MCF 10A (cell line): ENCODE measurements around the gene PARP9. TPM values are rescaled to one million over a fixed set of nuclear protein-coding genes. Genes with fewer than 3 reads are reported as not detected.

ENCODE experiments used
- BruUV-seq: library from RNA; stranded (reverse); fragments of 400-500 nt; replicated peaks from 2 replicates; lab custom pipeline; 2021; lab: Mats Ljungman, UMichigan
- CTCF ChIA-PET: fragments of 300-600 bp; sonication (Branson Sonifier 250); formaldehyde crosslinking; extraction: SDS; loops from one replicate; lab custom pipeline; 2021; ENCODE audit warnings: antibody characterized with exemption, inconsistent platforms; lab: Yijun Ruan, JAX
- POLR2A ChIA-PET: fragments of 300-600, 350-650 bp; sonication (Branson Sonifier 250); formaldehyde crosslinking; extraction: SDS; loops from one replicate; lab custom pipeline; 2020; ENCODE audit warnings: antibody characterized with exemption, inconsistent platforms; lab: Yijun Ruan, JAX
- DNase-seq: peaks from one replicate; pipeline ENCODE4 v3.0.0-alpha.2; 2018; ENCODE audit not compliant: unreplicated experiment
- H3K27ac Mint-ChIP-seq: one replicate; pipeline ENCODE4 v1.8.0; 2022; ENCODE audit warnings: mild to moderate bottlenecking, low read depth, mixed read lengths; ENCODE audit not compliant: unreplicated experiment
- H3K27me3 Mint-ChIP-seq: one replicate; pipeline ENCODE4 v1.8.0; 2022; ENCODE audit warnings: mixed read lengths; ENCODE audit not compliant: insufficient read depth, unreplicated experiment
- H3K36me3 Mint-ChIP-seq: one replicate; pipeline ENCODE4 v1.8.0; 2022; ENCODE audit warnings: mild to moderate bottlenecking, moderate library complexity, mixed read lengths; ENCODE audit not compliant: insufficient read depth, unreplicated experiment
- H3K4me1 Mint-ChIP-seq: one replicate; pipeline ENCODE4 v1.8.0; 2022; ENCODE audit warnings: mixed read lengths; ENCODE audit not compliant: insufficient read depth, unreplicated experiment
- H3K4me3 Mint-ChIP-seq: one replicate; pipeline ENCODE4 v1.8.0; 2022; ENCODE audit warnings: mild to moderate bottlenecking, moderate library complexity, mixed read lengths; ENCODE audit not compliant: unreplicated experiment
- H3K9me3 Mint-ChIP-seq: one replicate; pipeline ENCODE4 v1.8.0; 2022; ENCODE audit warnings: mixed read lengths; ENCODE audit not compliant: unreplicated experiment
- intact Hi-C: fragments of 100-400 bp; cut with micrococcal nuclease; formaldehyde crosslinking; loops from 2 replicates; pipeline ENCODE4 v1.14.1; 2022
- total RNA-seq: library from RNA; stranded (reverse); gene quantifications from 2 replicates; pipeline ENCODE4 v1.2.3, GENCODE V29; 2022
- TF ChIP-seq, protein P1 (sequence below): fragments of 200-600 bp; IDR thresholded peaks from one replicate; pipeline ENCODE4 v1.8.0; 2022; ENCODE audit warnings: antibody characterized with exemption, mild to moderate bottlenecking; ENCODE audit not compliant: unreplicated experiment

The PARP9 gene
- total RNA-seq, 1 experiment from 2014 or later = 6.3 TPM

DNA sequence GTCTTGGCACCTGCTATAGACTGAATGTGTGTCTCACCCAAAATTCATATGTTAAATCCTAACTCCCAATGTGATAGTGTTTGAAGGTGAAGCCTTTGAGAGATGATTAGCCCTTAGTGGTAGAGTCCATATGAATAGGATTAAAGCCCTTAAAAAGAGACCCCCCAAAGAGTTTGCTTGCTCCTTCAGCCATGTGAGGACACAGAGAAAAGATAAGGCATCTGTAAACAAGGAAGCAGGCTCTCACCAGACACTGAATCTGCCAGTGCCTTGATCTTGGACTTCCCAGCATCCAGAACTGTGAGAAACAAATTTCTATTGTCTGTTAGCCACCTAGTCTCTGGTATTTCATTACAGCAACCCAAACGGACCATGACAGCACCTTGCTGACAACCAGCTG is 65.9 kb downstream of the PARP9 start:
- no peaks in the 10 kb centered on the region for H3K27me3 Mint-ChIP-seq
- H3K9me3 Mint-ChIP-seq = no peaks in the 10 kb centered on the region
- H3K4me3 Mint-ChIP-seq = no peak overlapping the region
- no TSS peak for BruUV-seq
- DNase-seq = no peak
- ChIA-PET CTCF (interaction anchor here (0.7 to 0.8 kb wide), 2 partner anchors 15 to 17 kb away, joined by 3 read pairs; partner anchors contain the start of gene KPNA1), POLR2A (interaction anchor here (2.1 to 6.8 kb wide), 5 partner anchors 10 to 36 kb away, joined by 16 to 61 read pairs (median 47); partner anchors contain the start of gene KPNA1)
- H3K36me3 Mint-ChIP-seq = peaks cover 17% of the 10 kb centered on the region
- H3K27ac Mint-ChIP-seq = peak overlapping the region; percentile 97
- TF ChIP-seq, protein P1, sequence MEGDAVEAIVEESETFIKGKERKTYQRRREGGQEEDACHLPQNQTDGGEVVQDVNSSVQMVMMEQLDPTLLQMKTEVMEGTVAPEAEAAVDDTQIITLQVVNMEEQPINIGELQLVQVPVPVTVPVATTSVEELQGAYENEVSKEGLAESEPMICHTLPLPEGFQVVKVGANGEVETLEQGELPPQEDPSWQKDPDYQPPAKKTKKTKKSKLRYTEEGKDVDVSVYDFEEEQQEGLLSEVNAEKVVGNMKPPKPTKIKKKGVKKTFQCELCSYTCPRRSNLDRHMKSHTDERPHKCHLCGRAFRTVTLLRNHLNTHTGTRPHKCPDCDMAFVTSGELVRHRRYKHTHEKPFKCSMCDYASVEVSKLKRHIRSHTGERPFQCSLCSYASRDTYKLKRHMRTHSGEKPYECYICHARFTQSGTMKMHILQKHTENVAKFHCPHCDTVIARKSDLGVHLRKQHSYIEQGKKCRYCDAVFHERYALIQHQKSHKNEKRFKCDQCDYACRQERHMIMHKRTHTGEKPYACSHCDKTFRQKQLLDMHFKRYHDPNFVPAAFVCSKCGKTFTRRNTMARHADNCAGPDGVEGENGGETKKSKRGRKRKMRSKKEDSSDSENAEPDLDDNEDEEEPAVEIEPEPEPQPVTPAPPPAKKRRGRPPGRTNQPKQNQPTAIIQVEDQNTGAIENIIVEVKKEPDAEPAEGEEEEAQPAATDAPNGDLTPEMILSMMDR = no peak
- H3K4me1 Mint-ChIP-seq = peaks cover 53% of the 10 kb centered on the region
- intact Hi-C loops = no loop called here

- Mint-ChIP-seq H3K27me3 (no peaks in the 10 kb centered on the region), H3K36me3 (peaks cover 25% of the 10 kb centered on the region), H3K4me3 (no peak overlapping the region), H3K9me3 (no peaks in the 10 kb centered on the region), H3K4me1 (peaks cover 52% of the 10 kb centered on the region), H3K27ac (peak overlapping the region; percentile 97)
- intact Hi-C loops = no loop called here
- CTCF ChIA-PET = interaction anchor here (0.7 to 1.7 kb wide), 5 partner anchors 10 to 39 kb away, joined by 3 to 10 read pairs (median 5); partner anchors contain the start of gene KPNA1
- DNase-seq = peak; percentile 94
- TF ChIP-seq, protein P1 = no peak
- BruUV-seq = no TSS peak
- POLR2A ChIA-PET = interaction anchor here (0.5 to 6.8 kb wide), 9 partner anchors 10 to 184 kb away, joined by 3 to 61 read pairs (median 16); partner anchors contain the start of genes FAM162A and KPNA1
Measured at GRCh38 chr3:122497425-122497824, 66.7 kb downstream of the PARP9 start.

GRCh38 chr3:122496508-122496907 is 67.6 kb downstream of the PARP9 start:
- ChIA-PET POLR2A (interaction anchor here (0.5 to 6.8 kb wide), 17 partner anchors 9 to 691 kb away, joined by 3 to 61 read pairs (median 3); partner anchors contain the start of genes FAM162A, HSPBAP1, KPNA1 and PDIA5), CTCF (interaction anchor here (0.7 to 1.7 kb wide), 6 partner anchors 9 to 38 kb away, joined by 3 to 10 read pairs (median 4); no protein-coding TSS in a partner anchor)
- peaks cover 43% of the 10 kb centered on the region for H3K4me1 Mint-ChIP-seq
- intact Hi-C loops = no loop called here
- peak; percentile 38 for DNase-seq
- H3K9me3 Mint-ChIP-seq = no peaks in the 10 kb centered on the region
- TF ChIP-seq, protein P1 = no peak
- H3K4me3 Mint-ChIP-seq = peak overlapping the region; percentile 70
- H3K36me3 Mint-ChIP-seq = peaks cover 34% of the 10 kb centered on the region
- H3K27me3 Mint-ChIP-seq = no peaks in the 10 kb centered on the region
- H3K27ac Mint-ChIP-seq = peak overlapping the region; percentile 97
- no TSS peak for BruUV-seq

DNA sequence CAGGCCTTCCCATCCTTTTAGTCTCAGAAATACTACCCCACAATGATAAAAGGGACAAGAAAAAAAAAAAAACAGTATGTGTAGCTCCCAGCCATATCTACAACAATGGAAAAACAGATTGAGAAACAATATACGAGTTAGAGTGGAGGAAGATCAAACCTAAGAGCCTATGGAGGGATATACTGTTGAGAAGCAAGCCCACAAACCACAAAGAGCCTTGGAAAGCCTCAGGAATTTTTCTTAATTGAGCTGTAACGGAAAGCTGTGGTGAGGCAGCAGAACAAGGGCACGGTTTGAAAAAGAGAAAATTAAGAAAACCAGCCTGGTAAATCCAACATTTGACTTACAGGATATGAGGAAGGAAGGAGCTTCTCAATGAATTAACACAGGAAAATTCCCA is 70.8 kb downstream of the PARP9 start:
- TF ChIP-seq, protein P1 = no peak
- H3K4me3 Mint-ChIP-seq = no peak overlapping the region
- intact Hi-C loops = no loop called here
- H3K36me3 Mint-ChIP-seq = peaks cover 53% of the 10 kb centered on the region
- no peaks in the 10 kb centered on the region for H3K27me3 Mint-ChIP-seq
- H3K9me3 Mint-ChIP-seq = no peaks in the 10 kb centered on the region
- peaks cover 24% of the 10 kb centered on the region for H3K4me1 Mint-ChIP-seq
- peak; percentile 34 for DNase-seq
- H3K27ac Mint-ChIP-seq = peak overlapping the region; percentile 50
- CTCF ChIA-PET = interaction anchor here (0.9 to 1.1 kb wide), 3 partner anchors 11 to 17 kb away, joined by 4 to 5 read pairs (median 5); no protein-coding TSS in a partner anchor
- POLR2A ChIA-PET = interaction anchor here (1.0 to 13.8 kb wide), 4 partner anchors 9 to 18 kb away, joined by 3 to 144 read pairs (median 12); partner anchors contain the start of gene KPNA1
- BruUV-seq = no TSS peak
